Hematopoietic multipotent progenitor cell treated with erythropoietin and hydrocortisone succinate and interleukin-3 and kit ligand, for 15 days (in vitro differentiated cells): ENCODE data around the gene UGT3A2.
"Not testable (repeated sequence)": the region's sequence is repeated elsewhere in the genome, so short reads cannot be mapped to it uniquely, and the experiment has no call there.

Experiments used
- DNase-seq: peaks from one replicate; pipeline ENCODE4 v3.0.0-alpha.2; 2015; ENCODE audit warnings: low spot score

UGT3A2 gene

GRCh38 chr5:36054647-36055046 is 12.0 kb downstream of the UGT3A2 start:
- no peak for DNase-seq

GRCh38 chr5:36052538-36052937 is 14.1 kb downstream of the UGT3A2 start:
- DNase-seq: no peak

- no peak for DNase-seq
These were observed 16.7 kb downstream of the UGT3A2 start for GRCh38 chr5:36049949-36050348.

DNA sequence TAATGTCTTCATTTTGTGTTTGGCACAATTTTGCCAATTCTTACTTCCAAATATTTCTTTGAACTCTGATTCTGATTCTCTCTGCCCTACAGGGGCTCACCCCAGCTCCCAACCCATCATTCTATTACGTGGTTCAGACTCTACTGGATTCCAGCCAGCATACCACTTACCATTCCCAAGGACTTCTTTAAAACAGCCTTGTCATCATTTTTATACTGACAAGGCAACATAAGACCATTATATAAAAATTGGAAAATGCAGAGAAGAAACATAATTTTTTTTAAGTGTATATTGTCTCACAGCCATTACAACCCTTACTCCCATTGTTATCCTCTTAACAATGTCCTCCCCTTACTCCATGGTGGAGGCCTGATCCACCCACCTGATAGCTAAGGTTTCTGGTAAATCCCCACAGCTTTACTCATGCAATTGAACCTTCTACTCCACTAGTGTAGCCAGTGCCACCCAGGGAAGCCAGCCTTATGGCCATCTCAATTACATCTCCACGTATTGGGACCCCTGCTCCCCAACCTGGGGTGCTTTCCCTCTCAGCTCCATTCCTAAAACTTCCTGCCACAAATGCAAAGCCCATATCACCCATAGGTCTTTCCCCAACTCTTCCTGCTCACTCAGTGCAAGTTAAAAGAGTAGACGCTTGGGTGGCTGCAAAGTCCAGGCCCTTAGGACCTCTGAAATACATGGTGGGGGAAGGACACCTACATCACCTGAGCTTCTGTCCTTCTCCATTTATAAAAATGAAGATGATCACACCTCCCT is 19.1 kb downstream of the UGT3A2 start:
- DNase-seq: no peak

DNA sequence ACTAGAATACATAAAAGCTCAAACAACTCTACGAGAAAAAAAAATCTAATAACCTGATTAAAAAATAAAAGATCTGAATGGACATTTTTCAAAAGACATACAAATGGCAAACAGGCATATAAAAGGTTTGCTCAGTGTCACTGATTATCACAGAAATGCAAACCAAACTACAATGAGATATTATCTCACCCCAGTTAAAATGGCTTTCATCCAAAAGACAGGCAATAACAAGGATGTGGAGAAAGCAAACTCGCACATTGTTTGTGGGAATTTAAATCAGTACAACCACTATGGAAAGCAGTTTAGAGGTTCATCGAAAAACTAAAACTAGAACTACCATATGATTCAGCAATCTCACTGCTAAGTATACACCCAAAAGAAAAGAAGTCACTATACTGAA is 20.8 kb downstream of the UGT3A2 start:
- DNase-seq: no peak

DNA sequence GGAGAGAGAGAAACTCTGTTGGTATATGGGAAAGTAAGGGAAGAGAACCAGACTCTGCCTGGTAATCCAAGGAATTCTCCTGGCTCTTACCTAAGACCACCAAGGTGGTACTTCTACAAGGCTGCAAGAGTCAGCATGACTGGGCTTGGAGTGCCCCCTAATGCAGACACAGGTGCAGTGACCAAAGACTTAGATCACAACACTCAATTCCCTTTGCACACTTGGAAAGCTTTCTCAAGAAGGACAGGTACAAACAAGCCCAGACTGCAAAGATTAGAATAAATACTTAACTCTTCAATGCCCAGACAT is 25.2 kb downstream of the UGT3A2 start:
- no peak for DNase-seq

- DNase-seq: no peak
These were observed 25.8 kb downstream of the UGT3A2 start for GRCh38 chr5:36040651-36041536.

GRCh38 chr5:36035696-36036095 is 31.0 kb downstream of the UGT3A2 start:
- DNase-seq: no peak

DNA sequence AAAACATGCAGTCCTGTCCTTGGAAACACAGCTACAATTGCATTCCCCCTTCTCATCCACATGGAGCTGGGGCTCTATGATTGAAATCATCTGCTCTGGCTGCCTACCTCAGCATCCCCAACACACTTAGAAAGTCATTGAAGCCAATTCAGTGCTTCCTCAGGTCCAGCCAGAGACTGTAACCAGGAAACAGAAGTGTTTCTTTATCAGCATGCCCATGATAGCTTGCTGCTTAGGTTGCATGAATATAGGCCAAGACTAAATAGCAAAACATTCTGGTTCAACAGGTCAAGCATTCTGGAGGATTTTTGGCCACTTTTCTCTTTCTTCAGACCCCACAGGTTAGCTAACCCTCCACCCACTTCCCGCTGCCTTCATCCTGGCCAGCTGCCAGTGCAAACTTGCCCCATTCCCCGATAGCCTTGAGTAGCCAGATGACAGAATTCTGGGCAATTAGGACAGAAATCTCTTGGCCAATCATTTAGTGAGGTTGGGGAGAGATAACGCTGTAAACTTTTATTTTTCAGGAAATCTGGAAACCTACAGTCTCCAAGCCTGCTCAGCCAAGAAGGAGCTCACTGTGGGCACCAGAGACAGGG is 32.0 kb downstream of the UGT3A2 start:
- not testable (repeated sequence) for DNase-seq

DNA sequence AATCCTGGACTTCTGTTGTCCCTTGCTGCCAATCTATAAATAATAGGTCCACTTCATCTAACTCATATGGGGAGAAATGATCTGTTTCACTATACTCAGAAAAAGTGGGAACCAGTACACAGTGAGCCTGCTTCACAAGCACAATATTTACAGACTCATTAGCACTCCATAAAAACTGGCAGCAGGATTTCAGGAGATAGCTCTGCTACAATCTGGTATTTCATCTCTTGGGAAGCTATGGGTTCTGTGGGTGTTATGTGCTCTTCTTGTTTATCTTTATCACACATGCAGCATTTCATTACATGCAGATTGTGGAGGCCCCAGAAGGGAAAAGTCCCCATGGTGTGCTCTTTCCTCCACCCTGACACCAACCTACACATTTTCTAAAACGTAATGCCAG is 33.2 kb downstream of the UGT3A2 start:
- no peak for DNase-seq

DNA sequence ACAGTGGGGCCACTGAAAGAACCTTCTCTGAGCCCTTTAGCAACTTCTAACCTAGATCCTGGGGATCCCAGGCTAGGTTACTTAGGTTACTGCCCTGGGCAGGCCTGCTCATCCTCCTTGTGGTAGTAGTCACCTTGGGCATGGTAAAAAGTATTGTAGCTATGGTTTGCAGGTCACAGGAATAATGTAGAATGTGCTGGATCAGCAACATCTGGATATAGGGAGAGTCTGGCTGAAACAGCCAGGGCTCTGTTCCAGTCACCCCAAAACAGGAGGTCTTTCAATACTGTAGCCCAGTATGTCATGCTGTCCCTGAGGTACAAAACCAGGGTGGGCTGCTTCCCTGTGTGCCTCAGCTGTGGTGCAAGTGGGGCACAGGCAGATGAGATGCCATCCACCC is 33.6 kb downstream of the UGT3A2 start:
- no peak for DNase-seq

GRCh38 chr5:36031223-36031622 is 35.5 kb downstream of the UGT3A2 start:
- DNase-seq: no peak

DNA sequence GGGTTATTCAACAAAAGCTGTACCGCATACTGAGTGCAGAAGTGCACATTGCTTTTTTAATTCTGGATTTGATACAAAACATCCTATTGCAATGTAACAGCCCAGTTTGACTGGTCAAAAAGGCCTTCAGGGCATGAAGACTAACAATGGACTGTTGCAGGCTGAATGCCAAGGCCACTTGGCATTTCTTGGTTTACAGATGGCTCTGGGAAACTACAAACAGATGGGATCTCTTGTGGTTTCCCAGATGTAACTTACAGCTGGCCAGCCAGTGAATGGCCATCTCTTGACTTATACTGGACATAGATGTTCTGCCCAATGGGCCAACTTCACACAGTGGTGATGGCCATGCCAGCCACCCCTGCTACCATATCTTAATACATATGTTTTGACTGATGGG is 36.8 kb downstream of the UGT3A2 start:
- no peak for DNase-seq

DNA sequence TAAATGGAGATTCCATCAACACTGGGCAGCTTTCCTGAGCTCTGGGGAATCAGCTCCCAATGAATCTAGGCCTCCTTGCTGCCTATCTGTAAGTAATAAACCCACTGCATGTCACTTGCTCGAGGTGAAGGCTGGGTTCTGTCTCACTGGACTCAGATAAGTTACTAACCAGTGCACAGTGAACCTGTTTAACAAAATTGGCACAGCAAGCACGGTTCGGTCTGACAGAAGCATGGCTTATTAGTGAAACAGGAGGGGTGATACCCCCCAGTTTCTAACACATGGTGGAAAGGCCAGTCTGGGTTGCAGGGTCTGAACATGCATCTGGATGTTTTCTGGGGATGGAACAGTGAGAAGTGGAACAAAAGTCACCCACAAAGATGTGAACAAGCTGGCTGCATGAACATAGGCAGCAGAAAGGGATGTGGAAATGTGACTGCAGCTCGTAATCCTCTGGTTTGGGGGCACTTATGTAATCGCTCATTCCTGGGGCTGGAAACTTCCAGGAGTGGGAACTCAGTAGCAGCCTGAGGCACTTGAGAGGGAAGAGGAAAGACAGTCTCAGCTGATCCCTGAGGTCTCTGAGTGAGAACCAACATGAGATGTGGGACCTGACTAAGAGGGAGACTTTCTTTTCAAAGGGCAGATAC is 37.7 kb downstream of the UGT3A2 start:
- no peak for DNase-seq

GRCh38 chr5:36027711-36028110 is 39.0 kb downstream of the UGT3A2 start:
- no peak for DNase-seq

DNA sequence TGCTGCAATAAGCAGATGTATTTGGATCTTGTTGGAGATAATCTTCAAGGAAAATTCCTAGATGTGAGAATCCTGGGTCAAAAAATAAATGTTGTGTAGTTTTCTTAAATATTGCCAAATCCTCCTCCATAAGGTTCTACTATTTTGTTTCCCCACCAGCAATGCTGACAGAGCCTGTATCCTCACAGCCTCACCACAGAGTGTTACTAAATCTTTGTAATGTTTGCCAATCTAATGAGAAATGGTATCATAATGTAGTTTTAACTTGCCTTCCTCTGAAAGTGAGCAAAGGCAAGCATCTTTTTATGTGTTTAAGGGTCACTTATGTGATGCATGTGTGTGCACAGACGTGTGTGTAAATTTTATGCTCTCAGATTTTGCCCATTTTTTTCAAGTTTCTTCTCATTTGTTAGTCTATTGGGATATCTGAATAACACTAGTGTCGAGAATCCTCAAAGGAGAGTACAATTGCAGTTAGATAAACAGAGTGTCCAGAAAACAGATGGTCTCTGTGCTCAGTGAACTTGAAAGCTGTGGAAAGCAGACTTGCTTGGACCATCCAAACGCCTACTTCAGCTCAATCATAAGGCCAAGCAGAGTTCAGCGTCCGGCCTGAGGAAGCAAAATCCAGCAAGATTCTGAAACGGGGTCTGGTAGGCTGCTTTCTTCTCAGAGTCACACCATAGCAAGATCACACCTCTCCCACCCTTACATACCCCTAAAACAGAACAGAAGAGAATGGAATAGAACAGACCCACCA is 39.8 kb downstream of the UGT3A2 start:
- no peak for DNase-seq

- not testable (repeated sequence) for DNase-seq
These were observed 44.4 kb downstream of the UGT3A2 start for GRCh38 chr5:36022246-36022645.

DNA sequence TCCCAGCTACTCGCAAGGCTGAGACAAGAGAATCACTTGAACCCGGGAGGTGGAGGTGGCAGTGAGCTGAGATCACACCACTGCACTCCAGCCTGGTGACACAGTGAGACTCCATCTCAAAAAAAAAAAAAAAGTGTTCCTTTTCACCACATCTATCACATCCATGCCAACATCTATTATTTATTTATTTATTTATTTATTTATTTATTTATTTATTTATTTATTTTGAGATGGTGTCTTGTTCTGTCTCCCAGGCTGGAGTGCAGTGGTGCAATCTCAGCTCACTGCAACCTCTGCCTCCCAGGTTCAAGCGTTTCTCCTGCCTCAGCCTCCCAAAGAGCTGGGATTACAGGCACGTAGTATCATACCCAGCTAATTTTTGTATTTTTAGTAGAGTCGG is 47.1 kb downstream of the UGT3A2 start:
- not testable (repeated sequence) for DNase-seq

- no peak for DNase-seq
These were observed 49.1 kb downstream of the UGT3A2 start for GRCh38 chr5:36017622-36018021.

DNA sequence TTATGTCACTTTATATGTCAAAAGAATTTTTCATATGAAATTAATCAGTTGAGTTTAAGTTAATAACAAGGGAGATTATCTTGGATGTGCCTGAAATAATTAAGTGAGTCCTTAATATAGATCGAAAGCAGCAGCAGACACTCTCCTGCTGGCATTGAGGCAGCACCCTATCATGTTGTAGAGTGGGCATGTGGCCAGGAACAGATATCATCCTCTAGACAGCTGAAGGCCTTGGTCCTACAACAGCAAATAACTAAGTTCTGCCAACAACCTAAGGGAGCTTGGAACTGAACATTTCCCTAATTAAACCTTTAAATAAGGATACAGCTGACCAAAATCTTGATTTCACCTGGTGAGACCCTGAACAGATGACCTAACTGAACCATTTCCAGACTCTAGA is 49.7 kb downstream of the UGT3A2 start:
- no peak for DNase-seq

DNA sequence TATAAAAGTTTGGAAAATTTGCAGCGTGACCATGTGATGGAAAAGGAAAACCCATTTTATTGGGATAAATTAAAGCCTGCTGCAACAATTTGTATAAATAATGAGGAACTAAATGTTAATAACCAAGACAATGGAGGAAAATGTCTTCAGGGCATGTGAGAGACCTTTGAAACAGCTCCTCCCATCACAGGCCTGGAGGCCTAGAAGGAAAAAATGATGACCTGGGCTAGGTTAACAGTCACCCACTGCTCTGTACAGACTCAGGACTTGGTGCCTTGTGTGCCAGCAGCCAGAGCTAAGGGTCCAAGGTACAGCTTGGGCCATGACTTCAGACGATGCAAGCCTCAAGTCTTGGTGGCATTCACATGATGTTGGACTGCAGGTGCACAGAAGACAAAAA is 53.5 kb downstream of the UGT3A2 start:
- no peak for DNase-seq

DNA sequence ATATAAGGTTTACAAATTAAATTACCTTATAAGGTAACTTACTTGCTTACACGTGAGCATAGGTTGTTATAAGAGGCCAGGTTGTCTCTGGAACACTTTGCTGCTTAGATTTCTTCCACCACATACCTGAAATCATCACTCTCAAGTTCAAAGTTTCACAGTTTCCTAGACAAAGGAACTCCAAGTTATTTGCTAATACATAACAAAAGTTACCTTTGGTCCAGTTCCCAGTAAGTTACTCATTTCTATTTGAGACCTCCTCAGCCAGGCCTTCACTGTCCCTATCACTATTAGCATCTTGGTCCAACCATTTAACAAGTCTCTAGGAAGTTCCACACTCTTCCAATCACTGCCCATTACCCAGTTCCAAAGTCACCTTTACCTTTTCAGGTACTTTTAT is 57.0 kb downstream of the UGT3A2 start:
- no peak for DNase-seq
